ENCODE data around the gene FLNA. TPM values are rescaled to one million over a fixed set of nuclear protein-coding genes. Genes with fewer than 3 reads are reported as not detected.

FLNA gene
- total RNA-seq, 1 donor from 2014 or later: 1,228 TPM

Other genes with a start within 250 kb of the FLNA start
- not detected for gene OPN1LW, start 230.4 kb downstream of the FLNA start, total RNA-seq
- not detected for gene OPN1MW, start 192.0 kb downstream of the FLNA start, total RNA-seq
- not detected for gene OPN1MW2, start 154.9 kb downstream of the FLNA start, total RNA-seq
- gene OPN1MW3, start 117.1 kb downstream of the FLNA start, total RNA-seq: not detected
- gene TEX28, start 79.5 kb downstream of the FLNA start, total RNA-seq: not detected
- 0.18 TPM for gene TKTL1, start 78.8 kb downstream of the FLNA start, total RNA-seq
- 61.5 TPM for gene EMD, start 4.7 kb upstream of the FLNA start, total RNA-seq
- 2,095 TPM for gene RPL10, start 23.7 kb upstream of the FLNA start, total RNA-seq
- gene DNASE1L1, start 34.6 kb upstream of the FLNA start, total RNA-seq: 18.4 TPM
- gene TAFAZZIN, start 36.9 kb upstream of the FLNA start, total RNA-seq: 56.7 TPM
- 59.1 TPM for gene ATP6AP1, start 54.0 kb upstream of the FLNA start, total RNA-seq
- gene GDI1, start 62.5 kb upstream of the FLNA start, total RNA-seq: 177 TPM
- 51.1 TPM for gene FAM50A, start 69.5 kb upstream of the FLNA start, total RNA-seq
- 73.0 TPM for gene PLXNA3, start 83.6 kb upstream of the FLNA start, total RNA-seq
- 10.6 TPM for gene LAGE3, start 104.6 kb upstream of the FLNA start, total RNA-seq
- gene UBL4A, start 112.0 kb upstream of the FLNA start, total RNA-seq: 29.4 TPM
- gene SLC10A3, start 116.0 kb upstream of the FLNA start, total RNA-seq: 17.7 TPM
- 40.3 TPM for gene FAM3A, start 141.6 kb upstream of the FLNA start, total RNA-seq
- 50.4 TPM for gene G6PD, start 172.2 kb upstream of the FLNA start, total RNA-seq
- 25.2 TPM for gene IKBKG, start 173.0 kb upstream of the FLNA start, total RNA-seq
- gene CTAG1A, start 210.5 kb upstream of the FLNA start, total RNA-seq: not detected
- not detected for gene CTAG1B, start 244.6 kb upstream of the FLNA start, total RNA-seq

Data from sciatic nerve (tissue), 1 donor.